GM21381 (cell line): Measurements from ENCODE around the gene EHD1.
A peak's percentile ranks its signal among the peaks of the same experiment; 100 is the strongest.

Experiments
- ATAC-seq: cut with Tn5 transposase; IDR thresholded peaks from one replicate; pipeline ENCODE4 v1.9.1; 2021; ENCODE audit warnings: mild to moderate bottlenecking, moderate library complexity; ENCODE audit not compliant: unreplicated experiment

Gene EHD1

GRCh38 chr11:64875369-64876228 is 2.8 kb downstream of the EHD1 start:
- ATAC-seq: no peak

GRCh38 chr11:64874308-64875240 is 3.8 kb downstream of the EHD1 start:
- ATAC-seq: no peak

- ATAC-seq: no peak
Observed at GRCh38 chr11:64872790-64873488, 5.5 kb downstream of the EHD1 start.

GRCh38 chr11:64871492-64871891 is 6.9 kb downstream of the EHD1 start:
- no peak for ATAC-seq

- ATAC-seq: no peak
Observed at GRCh38 chr11:64870893-64871466, 7.4 kb downstream of the EHD1 start.

- ATAC-seq: no peak
Observed at GRCh38 chr11:64870176-64870892, 8.1 kb downstream of the EHD1 start.

GRCh38 chr11:64869571-64870175 is 8.7 kb downstream of the EHD1 start:
- no peak for ATAC-seq

- ATAC-seq: no peak
Observed at GRCh38 chr11:64868904-64869570, 9.4 kb downstream of the EHD1 start.

- ATAC-seq: no peak
Observed at GRCh38 chr11:64867748-64868462, 10.5 kb downstream of the EHD1 start.

- ATAC-seq: no peak
Observed at GRCh38 chr11:64866173-64866491, 12.3 kb downstream of the EHD1 start.

GRCh38 chr11:64865286-64866172 is 12.9 kb downstream of the EHD1 start:
- peak; percentile 34 for ATAC-seq

- peak; percentile 21 for ATAC-seq
Observed at GRCh38 chr11:64864473-64865285, 13.7 kb downstream of the EHD1 start.

- no peak for ATAC-seq
Observed at GRCh38 chr11:64864135-64864472, 14.3 kb downstream of the EHD1 start.

GRCh38 chr11:64863391-64864060 is 14.9 kb downstream of the EHD1 start:
- no peak for ATAC-seq

- no peak for ATAC-seq
Observed at GRCh38 chr11:64862987-64863390, 15.4 kb downstream of the EHD1 start.

GRCh38 chr11:64861227-64861975 is 17.0 kb downstream of the EHD1 start:
- ATAC-seq: no peak
